A549 (cell line): ENCODE measurements around the gene MMP27. TPM values are rescaled to one million over a fixed set of nuclear protein-coding genes. Genes with fewer than 3 reads are reported as not detected.

ENCODE experiments used
- ATAC-seq, 2 experiments: fragments of 200-7000 bp in 1 of 2; fragments of >200 bp in 1 of 2; cut with Nextera tagmentation in 1 of 2; cut with Tn5 transposase in 1 of 2; 3 replicates each; pipeline versions ENCODE4 v1.8.0 to v1.9.1; 2018 to 2020; ENCODE audit warnings: mild to moderate bottlenecking in 1 of 2, moderate library complexity in 1 of 2
- CTCF ChIA-PET: fragments of 300-600 bp; sonication (Branson Sonifier 250); formaldehyde crosslinking; extraction: SDS; loops from one replicate; lab custom pipeline; 2021; ENCODE audit warnings: antibody characterized with exemption, inconsistent platforms; lab: Yijun Ruan, JAX
- POLR2A ChIA-PET: fragments of 350-600 bp; formaldehyde crosslinking; extraction: SDS; loops from one replicate; lab custom pipeline; 2021; ENCODE audit warnings: antibody characterized with exemption, inconsistent platforms; lab: Yijun Ruan, JAX
- DNase-seq, 2 experiments: peaks; one replicate each; pipeline versions ENCODE4 v3.0.0 to v3.0.0-alpha.2; 2011 to 2016; ENCODE audit warnings: low read depth in 1 of 2, low spot score in 1 of 2
- FAIRE-seq: peaks from 2 replicates; lab custom pipeline; 2011; peaks lifted over from hg19 to GRCh38; lab: Jason Lieb, UNC
- H3K27ac ChIP-seq, 2 experiments: fragments of >200 bp; sonication (Bioruptor Twin); formaldehyde crosslinking; 3 replicates each; pipeline ENCODE4 v1.5.1; 2016 to 2017
- H3K4me1 ChIP-seq: fragments of >200 bp; sonication (Bioruptor Twin); formaldehyde crosslinking; 3 replicates; pipeline ENCODE4 v1.6.1; 2016
- H3K4me2 ChIP-seq: fragments of >200 bp; sonication (Bioruptor Twin); formaldehyde crosslinking; 3 replicates; pipeline ENCODE4 v1.6.1; 2016
- H3K4me3 ChIP-seq: fragments of >200 bp; sonication (Bioruptor Twin); formaldehyde crosslinking; 3 replicates; pipeline ENCODE4 v1.5.1; 2016
- H3K9me3 ChIP-seq: fragments of >200 bp; sonication (Bioruptor Twin); formaldehyde crosslinking; 3 replicates; pipeline ENCODE4 v1.6.1; 2016
- BHLHE40 ChIP-seq: IDR thresholded peaks from 2 replicates; pipeline ENCODE4 v1.6.1; 2012; ENCODE audit warnings: low read depth, low read length, inconsistent platforms
- CBX2 ChIP-seq: fragments of 200-600 bp; sonication (generic); IDR thresholded peaks from 2 replicates; pipeline ENCODE4 v1.6.1; 2016; ENCODE audit warnings: low read depth, mild to moderate bottlenecking, borderline replicate concordance
- CHD4 ChIP-seq: fragments of 200-600 bp; sonication (generic); IDR thresholded peaks from 2 replicates; pipeline ENCODE4 v1.6.1; 2016; ENCODE audit warnings: antibody characterized with exemption, mild to moderate bottlenecking, borderline replicate concordance
- ESRRA ChIP-seq: fragments of 150-350 bp; IDR thresholded peaks from 2 replicates; pipeline ENCODE4 v1.6.1; 2014; ENCODE audit warnings: mild to moderate bottlenecking, low read length, borderline replicate concordance
- GATA3 ChIP-seq: IDR thresholded peaks from 2 replicates; pipeline ENCODE4 v1.6.1; 2012; ENCODE audit warnings: borderline replicate concordance
- JUN ChIP-seq, 2 experiments: fragments of >200 bp; sonication (Bioruptor Twin); formaldehyde crosslinking; IDR thresholded peaks; 2 replicates in 1 of 2; 3 replicates in 1 of 2; pipeline ENCODE4 v1.6.1; 2016 to 2017
- KDM1A ChIP-seq: fragments of 200-600 bp; sonication (generic); IDR thresholded peaks from 2 replicates; pipeline ENCODE4 v1.6.1; 2016; ENCODE audit warnings: low read depth, mild to moderate bottlenecking
- MYC ChIP-seq: IDR thresholded peaks from 2 replicates; pipeline ENCODE4 v1.6.1; 2012; ENCODE audit warnings: mild to moderate bottlenecking, inconsistent platforms, low read length, improper control_type of control experiment, borderline replicate concordance
- NPAS2 ChIP-seq: fragments of 250-450 bp; sonication (Bioruptor Pico); IDR thresholded peaks from 2 replicates; pipeline ENCODE4 v1.8.0; 2022; ENCODE audit warnings: mild to moderate bottlenecking, moderate library complexity, borderline replicate concordance
- NR3C1 ChIP-seq: fragments of >200 bp; sonication (Bioruptor Twin); formaldehyde crosslinking; IDR thresholded peaks from 3 replicates; pipeline ENCODE4 v1.6.1; 2017
- RFX5 ChIP-seq: fragments of 450-650 bp; IDR thresholded peaks from 2 replicates; pipeline ENCODE4 v1.7.1; 2014; ENCODE audit warnings: antibody characterized with exemption, mild to moderate bottlenecking, moderate library complexity
- SREBF2 ChIP-seq: fragments of 450-650 bp; IDR thresholded peaks from 2 replicates; pipeline ENCODE4 v1.6.1; 2014; ENCODE audit warnings: mild to moderate bottlenecking, moderate library complexity
- TFCP2L1 ChIP-seq: fragments of 250-450 bp; sonication (Bioruptor Pico); IDR thresholded peaks from 2 replicates; pipeline ENCODE4 v1.5.0; 2021; ENCODE audit warnings: mild to moderate bottlenecking
- ZC3H11A ChIP-seq: fragments of 450-650 bp; IDR thresholded peaks from 2 replicates; pipeline ENCODE4 v1.6.1; 2014; ENCODE audit warnings: antibody characterized with exemption, mild to moderate bottlenecking
- ZNF302 ChIP-seq: fragments of 250-450 bp; sonication (Bioruptor Pico); IDR thresholded peaks from 2 replicates; pipeline ENCODE4 v1.9.0; 2021; ENCODE audit warnings: inconsistent platforms, mild to moderate bottlenecking, moderate library complexity
- ZSCAN20 ChIP-seq: fragments of 250-450 bp; sonication (Bioruptor Pico); IDR thresholded peaks from 2 replicates; pipeline ENCODE4 v1.8.0; 2022; ENCODE audit warnings: mild to moderate bottlenecking, moderate library complexity
- WGBS: methylation state at CpG from one replicate; pipeline ENCODE4 v1.1.6; 2017; ENCODE audit errors: missing lambda C conversion rate; 5-methylcytosine and 5-hydroxymethylcytosine counted together
- polyA plus RNA-seq, 4 experiments: library from polyadenylated mRNA; depleted of rRNA in 3 of 4; stranded (reverse); fragments of >200 nt; fragmentation: RNase III in 1 of 4; extraction: RNeasy Plus Mini Kit Qiagen cat#74134 plus additional on column Dnase treatment in 1 of 4; gene quantifications; 2 replicates in 3 of 4; 3 replicates in 1 of 4; pipeline ENCODE4 v1.2.3, GENCODE V29; 2011 to 2017
- TF ChIP-seq, protein P1 (sequence below): IDR thresholded peaks from 2 replicates; pipeline ENCODE4 v1.6.1; 2012
- TF ChIP-seq, protein P2 (sequence below): fragments of 450-650 bp; IDR thresholded peaks from 2 replicates; pipeline ENCODE4 v1.6.1; 2014; ENCODE audit warnings: antibody characterized with exemption
- TF ChIP-seq, protein P3 (sequence below): IDR thresholded peaks from 2 replicates; pipeline ENCODE4 v1.6.1; 2012

Gene MMP27
- polyA plus RNA-seq, 2 of the 4 experiments (the other 2 are of a cell fraction) = not detected

DNA sequence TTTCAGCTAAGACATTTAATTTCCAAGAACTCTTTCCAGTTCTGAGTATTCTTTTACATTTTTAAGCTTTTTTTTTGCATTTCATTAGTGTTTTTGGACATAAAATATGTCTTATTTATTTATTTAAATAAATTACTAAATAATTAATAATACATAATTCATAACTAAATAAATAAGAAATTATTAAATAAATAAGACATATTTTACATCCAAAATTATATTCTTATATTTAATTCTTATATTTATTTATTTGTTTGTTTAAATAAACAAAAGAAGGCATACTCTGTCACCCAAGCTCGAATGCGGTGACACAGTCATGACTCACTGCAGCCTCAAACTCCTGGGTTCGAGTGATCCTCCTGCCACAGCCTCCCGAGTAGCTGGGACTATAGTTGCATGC, 3.1 kb upstream of the MMP27 start:
- ChIA-PET POLR2A (no interaction called here), CTCF (interaction anchor here (1.3 to 2.1 kb wide), 2 partner anchors 25 to 42 kb away, joined by 4 to 6 read pairs; no protein-coding TSS in a partner anchor)
- no peak overlapping the region for H3K4me2 ChIP-seq
- no peaks in the 10 kb centered on the region for H3K4me1 ChIP-seq
- FAIRE-seq (no peak), ATAC-seq (no peak), DNase-seq (no peak)
- TF ChIP-seq NPAS2 = no peak
- no peak for TF ChIP-seq ESRRA
- TF ChIP-seq, protein P1, sequence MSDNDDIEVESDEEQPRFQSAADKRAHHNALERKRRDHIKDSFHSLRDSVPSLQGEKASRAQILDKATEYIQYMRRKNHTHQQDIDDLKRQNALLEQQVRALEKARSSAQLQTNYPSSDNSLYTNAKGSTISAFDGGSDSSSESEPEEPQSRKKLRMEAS = no peak
- no peak for TF ChIP-seq BHLHE40
- no peak for TF ChIP-seq NR3C1
- TF ChIP-seq RFX5 = no peak
- TF ChIP-seq ZNF302 (CRISPR knock-in tag) = no peak
- TF ChIP-seq SREBF2 = no peak
- 46% methylated on average over 4 of the region's 4 CpGs for WGBS
- H3K27ac ChIP-seq = no peak overlapping the region
- H3K9me3 ChIP-seq = no peaks in the 10 kb centered on the region
- H3K4me3 ChIP-seq = no peak overlapping the region

DNA sequence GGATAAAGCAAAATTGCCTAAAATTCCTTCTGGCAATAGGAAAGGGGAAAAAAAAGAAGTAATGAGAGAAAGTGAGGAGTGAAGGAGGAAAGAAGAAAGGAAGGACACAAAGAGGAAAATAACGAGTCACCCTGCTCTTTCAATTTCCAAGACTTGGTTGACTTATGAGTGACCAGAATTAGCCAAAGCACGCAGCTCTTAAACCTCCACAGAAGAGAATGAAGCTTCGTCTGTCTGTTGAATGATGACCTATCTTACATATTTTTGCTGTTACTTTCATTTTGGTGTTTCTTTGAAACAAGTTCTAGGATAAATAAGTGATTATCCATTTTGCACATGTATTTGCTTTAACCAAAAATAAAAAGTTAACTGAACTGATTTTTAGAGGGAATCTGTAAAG, 728 bp downstream of the MMP27 start:
- ChIA-PET POLR2A (no interaction called here), CTCF (no interaction called here)
- Histone ChIP-seq H3K9me3 (no peaks in the 10 kb centered on the region), H3K4me1 (no peaks in the 10 kb centered on the region), H3K4me3 (no peak overlapping the region), H3K27ac (no peak overlapping the region), H3K4me2 (no peak overlapping the region)
- TF ChIP-seq GATA3 (no peak), KDM1A (no peak), JUN (IDR thresholded peaks at IDR 0.05) (no peak), NPAS2 (no peak), MYC (no peak), ZSCAN20 (CRISPR knock-in tag) (no peak)
- TF ChIP-seq, protein P2, sequence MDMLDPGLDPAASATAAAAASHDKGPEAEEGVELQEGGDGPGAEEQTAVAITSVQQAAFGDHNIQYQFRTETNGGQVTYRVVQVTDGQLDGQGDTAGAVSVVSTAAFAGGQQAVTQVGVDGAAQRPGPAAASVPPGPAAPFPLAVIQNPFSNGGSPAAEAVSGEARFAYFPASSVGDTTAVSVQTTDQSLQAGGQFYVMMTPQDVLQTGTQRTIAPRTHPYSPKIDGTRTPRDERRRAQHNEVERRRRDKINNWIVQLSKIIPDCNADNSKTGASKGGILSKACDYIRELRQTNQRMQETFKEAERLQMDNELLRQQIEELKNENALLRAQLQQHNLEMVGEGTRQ = no peak
- TF ChIP-seq, protein P3, sequence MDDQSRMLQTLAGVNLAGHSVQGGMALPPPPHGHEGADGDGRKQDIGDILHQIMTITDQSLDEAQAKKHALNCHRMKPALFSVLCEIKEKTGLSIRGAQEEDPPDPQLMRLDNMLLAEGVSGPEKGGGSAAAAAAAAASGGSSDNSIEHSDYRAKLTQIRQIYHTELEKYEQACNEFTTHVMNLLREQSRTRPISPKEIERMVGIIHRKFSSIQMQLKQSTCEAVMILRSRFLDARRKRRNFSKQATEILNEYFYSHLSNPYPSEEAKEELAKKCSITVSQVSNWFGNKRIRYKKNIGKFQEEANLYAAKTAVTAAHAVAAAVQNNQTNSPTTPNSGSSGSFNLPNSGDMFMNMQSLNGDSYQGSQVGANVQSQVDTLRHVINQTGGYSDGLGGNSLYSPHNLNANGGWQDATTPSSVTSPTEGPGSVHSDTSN = no peak
- FAIRE-seq (no peak), DNase-seq (no peak), ATAC-seq (no peak)
- 66% methylated on average over 3 of the region's 3 CpGs for WGBS

DNA sequence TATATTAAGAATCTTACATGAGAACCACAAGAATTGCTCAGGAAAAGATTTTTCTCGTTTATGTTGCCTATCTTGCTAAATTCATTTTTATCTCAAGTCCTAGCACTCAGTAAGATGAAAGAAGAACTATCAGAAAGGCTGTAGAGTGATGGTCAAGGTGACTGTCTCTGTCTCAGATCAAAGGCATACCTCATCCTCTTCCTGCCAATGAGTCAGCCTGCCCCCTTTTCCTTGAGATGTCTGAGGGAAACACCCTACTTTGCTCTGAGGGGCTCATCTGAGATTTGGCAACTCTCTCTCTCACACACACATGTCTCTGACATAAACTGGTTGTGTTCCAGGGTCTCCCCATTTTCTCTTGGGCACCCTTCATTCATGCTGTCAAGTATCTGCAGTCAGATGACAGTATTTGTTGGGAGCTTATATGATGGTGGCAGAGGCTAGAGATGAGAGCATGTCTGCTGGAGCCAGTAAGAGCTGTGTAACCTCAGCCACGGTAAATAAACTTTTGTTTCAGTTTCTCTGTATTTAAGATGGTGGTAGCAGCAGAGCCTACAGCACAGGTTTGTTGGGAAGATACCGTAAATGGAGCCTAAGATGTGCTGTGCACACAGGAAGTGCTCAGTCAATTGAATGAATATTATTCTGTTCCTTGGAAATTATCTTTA, 1.6 kb downstream of the MMP27 start:
- H3K4me2 ChIP-seq = no peak overlapping the region
- H3K9me3 ChIP-seq = no peaks in the 10 kb centered on the region
- ATAC-seq (no peak), FAIRE-seq (no peak), DNase-seq (no peak)
- H3K4me3 ChIP-seq = no peak overlapping the region
- H3K27ac ChIP-seq = no peak overlapping the region
- 50% methylated on average over 3 of the region's 3 CpGs for WGBS
- H3K4me1 ChIP-seq = no peaks in the 10 kb centered on the region
- POLR2A ChIA-PET = no interaction called here
- TF ChIP-seq TFCP2L1 = no peak
- TF ChIP-seq, protein P2 = no peak
- no peak for TF ChIP-seq CBX2
- TF ChIP-seq MYC = no peak
- CTCF ChIA-PET = interaction anchor here (0.6 kb wide), 1 partner anchor 9 kb away, joined by 3 read pairs; no protein-coding TSS in a partner anchor

DNA sequence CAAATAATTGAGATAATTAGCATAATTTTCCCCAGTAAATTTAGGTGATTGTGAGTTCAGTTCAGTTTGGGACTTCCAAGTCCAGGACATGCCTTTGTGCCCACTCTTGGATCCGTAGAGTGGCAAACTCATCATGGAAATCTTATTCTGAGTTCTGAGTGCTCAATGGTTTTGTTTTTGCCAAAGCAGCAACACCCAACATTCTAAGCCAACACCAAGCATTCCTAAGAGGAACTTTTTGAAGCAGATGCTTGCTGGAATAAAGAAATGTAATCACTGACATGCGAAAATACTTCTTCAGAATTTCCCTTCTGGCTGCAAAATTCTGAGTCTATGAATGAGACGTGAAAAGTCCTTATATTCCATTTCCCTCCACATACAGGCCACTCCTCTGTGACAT, 10.4 kb downstream of the MMP27 start:
- Histone ChIP-seq H3K4me2 (no peak overlapping the region), H3K9me3 (no peaks in the 10 kb centered on the region), H3K4me1 (no peaks in the 10 kb centered on the region)
- ATAC-seq = no peak
- FAIRE-seq = no peak
- CTCF ChIA-PET = no interaction called here
- no peak for TF ChIP-seq NR3C1
- TF ChIP-seq ZC3H11A = no peak
- no peak for TF ChIP-seq CHD4
- TF ChIP-seq KDM1A = no peak
- TF ChIP-seq TFCP2L1 = no peak
- TF ChIP-seq BHLHE40 = no peak
- TF ChIP-seq, all 56 proteins: peak for 0
- no peak overlapping the region for H3K27ac ChIP-seq
- POLR2A ChIA-PET = no interaction called here
- H3K4me3 ChIP-seq = no peak overlapping the region
- WGBS = 83% methylated on average over 3 of the region's 3 CpGs
- no peak for DNase-seq
